ENCODE data around the gene MAPK11.

The MAPK11 gene

GRCh38 chr22:50293441-50294318 lies 23.5 kb upstream of the MAPK11 start:
- no peak for DNase-seq

DNA sequence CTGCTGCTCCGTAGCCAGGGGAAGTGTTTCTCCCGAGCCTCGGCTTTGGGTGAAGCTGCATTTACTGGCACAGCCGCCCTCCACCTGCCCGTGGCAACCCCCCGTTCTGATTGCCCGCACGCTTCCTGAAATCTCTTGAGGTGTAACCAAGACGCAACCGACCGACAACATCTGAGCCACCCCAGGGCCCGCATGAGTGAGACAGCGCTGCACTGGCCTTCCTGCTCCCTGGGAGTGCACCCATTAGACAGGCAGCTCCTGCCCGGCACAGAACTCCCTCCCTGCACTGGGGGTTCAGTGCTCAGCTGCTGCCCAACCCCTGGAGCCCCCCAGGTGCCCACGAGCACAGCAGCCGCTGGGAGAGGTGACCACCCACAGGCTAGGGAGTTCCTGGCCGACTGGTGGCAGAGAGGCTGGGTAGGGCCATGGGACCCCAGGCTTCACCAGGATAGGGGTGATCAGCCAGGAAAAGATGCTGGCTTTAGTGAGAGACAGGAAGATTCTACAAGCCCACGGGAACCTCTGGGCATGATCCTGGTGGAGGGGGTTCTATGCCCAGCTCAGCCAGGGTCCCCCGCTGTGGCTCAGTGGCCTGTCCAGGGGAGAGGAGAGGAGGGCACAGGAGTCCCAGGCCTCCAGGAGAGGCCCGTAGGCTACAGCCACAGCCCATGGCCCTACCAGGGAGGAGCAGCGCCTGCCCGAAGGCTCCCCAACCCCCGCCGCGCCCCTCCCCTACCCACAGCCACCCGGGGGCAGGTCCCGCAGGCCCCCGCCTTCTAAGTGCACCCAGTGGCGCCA lies 22.7 kb upstream of the MAPK11 start:
- no peak for DNase-seq

DNA sequence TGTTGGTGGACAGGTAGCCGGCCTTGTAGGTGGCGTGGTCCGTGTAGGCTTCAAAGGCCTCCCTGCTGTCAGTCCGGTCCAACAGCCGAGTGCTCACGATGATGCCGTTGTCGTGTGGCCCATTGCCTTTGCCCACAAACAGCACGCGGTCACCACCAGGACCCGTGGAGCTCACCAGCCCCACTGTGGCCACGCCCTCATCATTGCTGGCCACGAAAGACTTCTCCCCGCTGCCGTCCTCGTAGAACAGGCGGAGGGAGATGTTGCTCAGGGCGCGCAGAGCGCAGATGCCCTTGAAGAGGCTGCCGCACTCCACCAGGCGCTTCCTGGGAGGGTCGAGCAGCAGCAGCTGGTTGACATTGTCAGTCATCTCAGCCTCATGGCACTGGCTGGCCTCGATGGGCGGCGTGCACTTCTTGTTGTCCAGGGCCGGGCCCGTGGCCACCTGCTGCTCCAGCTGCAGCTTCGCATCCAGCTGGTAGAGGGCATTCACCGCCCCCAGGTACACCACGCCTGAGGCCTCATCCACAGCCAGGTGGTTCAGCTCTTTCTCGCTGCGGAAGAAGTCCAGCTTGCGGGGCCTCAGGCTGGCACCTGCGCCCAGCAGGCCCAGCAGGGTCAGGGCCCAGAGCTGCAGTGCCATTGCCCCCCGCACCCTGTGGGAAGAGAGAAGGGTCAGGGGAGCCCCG lies 19.9 kb upstream of the MAPK11 start:
- no peak for DNase-seq

DNA sequence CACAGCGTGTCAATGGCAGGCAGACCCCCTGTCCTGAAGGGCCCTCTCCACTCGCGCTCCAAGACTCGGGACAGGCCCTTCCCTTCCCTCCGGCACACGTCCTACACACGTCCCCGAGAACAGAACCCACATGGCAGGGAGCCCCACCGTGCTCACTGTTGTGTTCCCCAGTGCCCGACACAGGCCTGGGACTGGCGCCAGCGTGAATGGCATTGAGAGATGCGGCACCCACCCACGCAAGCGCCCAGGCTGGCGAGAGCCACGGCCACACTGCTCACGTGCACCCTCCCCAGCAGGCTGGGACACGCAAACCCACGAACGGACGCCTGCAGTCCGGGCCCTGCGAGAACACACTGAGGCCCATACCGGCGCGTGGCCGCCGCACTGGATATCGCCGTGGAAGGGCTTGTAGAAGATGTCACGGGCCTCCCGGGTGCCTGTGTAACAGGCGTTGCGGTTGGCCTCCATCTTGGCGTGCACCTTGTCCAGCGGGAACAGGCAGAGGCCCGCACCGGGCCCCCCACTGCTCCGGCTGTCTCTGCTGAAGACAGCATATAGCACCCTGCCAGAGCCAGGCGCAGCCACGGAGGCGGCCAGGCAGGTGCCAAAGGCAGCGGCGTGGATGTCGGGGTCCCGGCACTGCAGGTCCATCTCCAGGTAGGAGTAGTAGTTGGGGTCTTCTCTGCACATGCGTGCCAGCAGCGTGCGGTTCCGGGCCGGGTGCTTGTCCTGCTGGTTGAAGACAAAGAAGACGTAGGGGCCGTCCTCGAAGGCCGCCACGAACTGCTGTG lies 19.2 kb upstream of the MAPK11 start:
- DNase-seq = no peak

GRCh38 chr22:50287731-50288130 lies 17.6 kb upstream of the MAPK11 start:
- DNase-seq = no peak

DNA sequence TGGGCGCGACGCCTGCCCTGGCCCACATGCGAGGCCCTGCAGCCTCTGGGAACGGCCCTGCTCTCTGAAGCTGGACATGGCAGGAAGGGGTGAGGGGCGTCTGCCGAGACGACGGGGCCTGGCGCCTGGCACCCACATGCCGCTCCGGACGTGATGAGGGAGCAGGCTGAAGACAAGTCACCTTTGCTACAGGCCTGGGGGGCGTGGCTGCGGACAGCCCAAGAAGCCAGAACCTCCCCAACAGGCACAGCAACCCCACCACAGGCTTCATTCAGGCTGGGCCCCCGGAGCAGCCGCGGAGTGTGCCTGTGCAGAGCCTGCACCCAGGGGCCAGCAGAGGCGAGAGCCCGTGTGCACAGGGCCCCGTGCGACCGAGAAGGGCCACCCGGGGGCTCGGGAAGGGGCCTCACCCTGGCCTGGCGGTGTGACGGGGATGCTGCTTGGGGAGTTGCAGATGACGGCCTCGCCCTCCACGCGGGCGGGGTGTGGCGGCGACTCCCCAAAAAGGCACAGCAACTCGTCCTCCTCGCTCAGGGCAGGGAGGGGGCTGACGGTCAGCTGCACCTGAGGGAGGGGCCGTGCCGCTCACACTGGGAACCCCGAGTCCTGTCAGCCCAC lies 16.6 kb upstream of the MAPK11 start:
- DNase-seq = no peak

GRCh38 chr22:50286275-50286674 lies 16.1 kb upstream of the MAPK11 start:
- DNase-seq = no peak

GRCh38 chr22:50285568-50286229 lies 15.5 kb upstream of the MAPK11 start:
- no peak for DNase-seq

- no peak for DNase-seq
Measured at GRCh38 chr22:50284479-50284878, 14.3 kb upstream of the MAPK11 start.

DNA sequence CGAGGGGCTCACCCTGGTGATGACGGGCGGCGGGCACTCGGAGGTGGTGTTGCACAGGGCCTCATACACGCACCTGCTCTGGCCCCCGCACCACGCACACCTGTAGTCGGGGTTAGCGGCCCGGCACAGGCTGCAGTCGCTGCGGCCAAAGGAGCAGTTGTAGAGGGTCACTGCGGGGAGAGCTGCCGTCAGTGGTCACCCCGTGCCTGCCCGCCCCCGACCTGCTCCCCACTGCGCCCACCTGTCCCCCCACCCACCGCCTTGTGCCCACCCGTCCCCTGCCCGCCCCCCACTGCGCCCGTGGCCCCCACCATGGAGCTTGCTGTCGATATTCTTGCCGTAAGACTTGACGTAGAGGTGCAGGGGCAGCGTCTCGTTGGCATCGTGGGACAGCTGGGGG lies 13.6 kb upstream of the MAPK11 start:
- DNase-seq = no peak

GRCh38 chr22:50282361-50283155 lies 12.4 kb upstream of the MAPK11 start:
- DNase-seq = no peak

DNA sequence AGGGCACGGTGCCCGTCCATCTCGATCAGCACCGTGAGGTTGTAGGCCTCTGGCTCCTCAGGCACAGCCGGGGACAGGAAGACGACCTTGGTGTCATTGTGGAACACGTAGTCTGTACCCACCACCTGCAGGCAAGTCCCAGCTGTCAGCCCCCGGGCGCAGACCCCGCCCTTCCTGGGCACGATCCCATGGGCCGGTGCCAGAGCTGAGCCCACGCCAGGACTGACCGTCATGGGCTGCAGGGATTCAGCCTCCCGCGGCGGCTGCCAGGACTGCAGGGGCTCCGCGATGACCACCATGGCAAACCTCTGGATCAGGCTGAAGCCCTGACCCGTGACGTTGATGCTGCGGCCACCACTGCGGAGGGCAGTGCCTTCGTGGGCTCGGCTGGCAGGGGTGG lies 11.8 kb upstream of the MAPK11 start:
- DNase-seq = no peak

- DNase-seq = no peak
Measured at GRCh38 chr22:50281384-50281760, 11.2 kb upstream of the MAPK11 start.

GRCh38 chr22:50280708-50281383 lies 10.7 kb upstream of the MAPK11 start:
- no peak for DNase-seq

DNA sequence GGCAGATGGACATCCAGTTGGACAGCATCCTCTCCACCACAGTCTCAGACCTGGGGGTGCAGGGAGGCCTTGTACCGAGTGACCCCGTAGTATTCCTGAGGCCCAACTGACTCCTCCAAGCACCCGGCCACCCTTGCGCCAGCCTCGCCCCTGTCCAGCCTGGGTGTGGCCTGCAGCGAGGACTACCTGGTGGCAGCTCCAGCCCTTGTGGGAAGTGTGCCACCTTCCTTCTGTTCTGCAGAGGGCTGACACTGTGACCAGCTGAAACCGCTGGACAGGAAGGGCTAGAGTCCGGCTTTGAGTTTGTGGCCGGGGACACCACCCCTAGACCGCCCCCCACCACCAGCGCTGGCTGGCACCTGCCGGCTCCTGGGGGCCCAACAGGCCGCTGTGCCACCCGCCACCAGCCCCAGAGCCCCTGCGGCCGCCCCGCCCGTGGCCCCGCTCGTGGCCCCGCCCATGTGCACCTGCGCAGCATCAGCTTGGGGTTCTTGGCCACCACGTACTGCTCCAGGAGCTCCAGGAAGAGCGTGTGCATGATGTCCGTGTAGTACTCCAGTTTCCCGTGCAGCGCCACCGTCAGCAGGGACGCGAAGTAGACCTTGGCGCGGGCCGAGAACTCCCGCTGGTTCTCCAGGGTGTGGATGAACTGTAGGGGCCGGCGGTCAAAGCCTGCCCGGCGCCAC lies 10.0 kb upstream of the MAPK11 start:
- no peak for DNase-seq

DNA sequence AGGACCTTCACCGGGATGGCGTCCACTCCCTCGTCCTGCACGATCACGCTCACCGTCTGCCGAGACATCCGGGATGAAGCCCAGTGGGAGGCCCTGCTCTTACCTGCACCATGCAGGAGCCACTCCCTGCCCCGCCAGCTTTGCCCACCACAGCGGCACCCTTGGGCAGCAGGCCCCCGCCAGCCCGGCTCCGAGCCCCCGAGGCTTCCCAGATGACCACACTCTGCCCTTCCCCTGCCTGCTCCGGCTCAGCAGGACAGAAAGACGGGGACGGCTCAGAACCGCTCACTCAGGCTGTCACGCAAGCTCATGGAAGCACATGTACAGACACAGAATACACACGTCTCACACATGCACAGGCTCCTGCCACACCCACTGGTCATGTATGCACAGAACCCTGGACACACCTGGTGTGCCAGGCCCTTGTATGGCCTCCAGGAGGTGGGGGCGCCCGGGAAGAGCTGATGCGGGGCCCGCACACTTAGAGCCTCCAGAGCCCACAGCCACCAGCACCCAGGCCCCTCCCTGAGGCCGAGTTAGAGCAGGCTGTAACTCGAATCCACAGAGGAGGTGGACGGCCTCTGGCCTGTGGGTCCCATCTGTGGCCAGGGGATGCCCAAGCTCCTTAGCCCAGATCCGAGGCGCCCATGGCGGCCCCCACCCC lies 8.9 kb upstream of the MAPK11 start:
- no peak for DNase-seq

DNA sequence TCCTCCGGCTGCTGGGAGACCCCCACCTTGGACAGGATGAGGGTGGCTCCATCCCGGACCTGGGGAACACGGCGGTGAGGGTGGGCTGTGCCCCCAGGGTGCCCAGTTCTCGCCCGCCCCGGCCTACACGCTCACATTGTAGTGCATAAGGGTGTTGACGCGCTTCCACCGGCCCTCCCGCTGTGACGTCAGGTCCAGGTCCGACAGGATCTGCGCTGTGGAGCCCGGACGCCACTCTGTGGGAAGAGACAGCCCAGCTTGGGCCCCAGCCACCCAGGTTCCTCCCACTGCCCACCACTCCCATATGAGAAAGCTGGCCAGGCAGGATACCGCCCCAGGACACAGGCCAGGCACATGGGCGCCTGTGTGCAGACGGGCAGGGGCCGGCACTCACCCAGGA lies 8.3 kb upstream of the MAPK11 start:
- DNase-seq = no peak

GRCh38 chr22:50277761-50278160 lies 7.6 kb upstream of the MAPK11 start:
- DNase-seq = no peak

DNA sequence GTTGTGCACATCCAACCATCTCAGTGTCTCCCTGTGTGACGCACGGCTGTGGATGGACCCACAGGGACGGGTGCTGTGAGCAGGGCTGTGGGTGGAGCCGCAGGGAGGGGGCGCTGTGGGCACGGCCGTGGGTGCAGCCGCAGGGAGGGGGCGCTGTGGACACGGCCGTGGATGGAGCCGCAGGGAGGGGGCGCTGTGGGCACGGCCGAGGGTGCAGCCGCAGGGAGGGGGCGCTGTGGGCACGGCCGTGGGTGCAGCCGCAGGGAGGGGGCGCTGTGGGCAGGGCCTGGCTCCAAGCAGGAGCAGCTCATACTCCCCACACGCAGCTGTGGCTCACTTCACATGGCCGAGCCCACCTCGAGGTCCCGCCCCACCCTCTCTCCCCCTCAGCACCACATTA lies 6.0 kb upstream of the MAPK11 start:
- peak; percentile 43 for DNase-seq
